Hepatocyte (in vitro differentiated cells): Measurements from ENCODE around the gene PRC1. TPM values are rescaled to one million over a fixed set of nuclear protein-coding genes. Genes with fewer than 3 reads are reported as not detected.

Experiments used
- DNase-seq: peaks from one replicate; pipeline ENCODE4 v3.0.0-alpha.2; 2016; ENCODE audit warnings: low spot score
- H2AFZ ChIP-seq: fragments of 200-600 bp; sonication (generic); 2 replicates; pipeline ENCODE4 v1.6.0; 2016; ENCODE audit warnings: antibody characterized with exemption, mild to moderate bottlenecking
- H3K27ac ChIP-seq: fragments of 200-600 bp; sonication (generic); 2 replicates; pipeline ENCODE4 v1.5.1; 2016; ENCODE audit warnings: mild to moderate bottlenecking
- H3K27me3 ChIP-seq: fragments of 200-600 bp; sonication (generic); 2 replicates; pipeline ENCODE4 v1.6.1; 2016
- H3K36me3 ChIP-seq: fragments of 200-600 bp; sonication (generic); replicated peaks from 2 replicates; pipeline ENCODE4 v1.5.1; 2016; ENCODE audit warnings: low read depth; ENCODE audit not compliant: insufficient read depth
- H3K4me1 ChIP-seq: fragments of 200-600 bp; sonication (generic); 2 replicates; pipeline ENCODE4 v1.5.1; 2016; ENCODE audit warnings: mild to moderate bottlenecking, moderate library complexity; ENCODE audit not compliant: insufficient read depth
- H3K4me2 ChIP-seq: fragments of 200-600 bp; sonication (generic); 2 replicates; pipeline ENCODE4 v1.6.0; 2016
- H3K4me3 ChIP-seq: fragments of 200-600 bp; sonication (generic); 2 replicates; pipeline ENCODE4 v1.5.1; 2016; ENCODE audit warnings: mild to moderate bottlenecking
- H3K79me2 ChIP-seq: fragments of 200-600 bp; sonication (generic); 2 replicates; pipeline ENCODE4 v1.6.0; 2017; ENCODE audit warnings: mild to moderate bottlenecking
- H3K9me2 ChIP-seq: fragments of 200-600 bp; sonication (generic); replicated peaks from 2 replicates; pipeline ENCODE4 v1.6.0; 2017; ENCODE audit warnings: mild to moderate bottlenecking; ENCODE audit not compliant: insufficient read depth
- H3K9me3 ChIP-seq: fragments of 200-600 bp; sonication (generic); 2 replicates; pipeline ENCODE4 v1.5.1; 2016; ENCODE audit warnings: low read depth, mild to moderate bottlenecking
- H4K20me1 ChIP-seq: fragments of 200-600 bp; sonication (generic); 2 replicates; pipeline ENCODE4 v1.6.0; 2016; ENCODE audit warnings: mild to moderate bottlenecking; ENCODE audit not compliant: insufficient read depth, poor library complexity, severe bottlenecking
- EZH2 ChIP-seq: fragments of 200-600 bp; sonication (generic); IDR thresholded peaks from 2 replicates; pipeline ENCODE4 v1.6.1; 2016; ENCODE audit warnings: antibody characterized with exemption, mild to moderate bottlenecking, borderline replicate concordance
- EZH2phosphoT487 ChIP-seq: fragments of 200-600 bp; sonication (generic); IDR thresholded peaks from one replicate; pipeline ENCODE4 v1.6.1; 2018; ENCODE audit warnings: antibody characterized with exemption, mild to moderate bottlenecking, low read depth, moderate library complexity; ENCODE audit not compliant: unreplicated experiment, severe bottlenecking
- WGBS: methylation state at CpG from one replicate; pipeline ENCODE4 v1.1.6; 2016; ENCODE audit warnings: low lambda C conversion rate; ENCODE audit errors: missing lambda C conversion rate; 5-methylcytosine and 5-hydroxymethylcytosine counted together
- polyA plus RNA-seq: library from polyadenylated mRNA; unstranded; fragments of >200 nt; fragmentation: Nextera tagmentation; extraction: Ambion mirVana; gene quantifications from 2 replicates; pipeline ENCODE4 v1.2.1, GENCODE V29; 2016
- total RNA-seq: library from RNA; depleted of rRNA; stranded (reverse); fragments of >200 nt; gene quantifications from 2 replicates; pipeline ENCODE4 v1.2.3, GENCODE V29; 2014
- TF ChIP-seq, protein P1 (sequence below): fragments of 200-600 bp; sonication (generic); IDR thresholded peaks from 2 replicates; pipeline ENCODE4 v1.5.1; 2016; ENCODE audit warnings: antibody characterized with exemption, mild to moderate bottlenecking; ENCODE audit not compliant: poor library complexity

The PRC1 gene
- total and polyA plus RNA-seq, 2 experiments from 2014 or later: 21.5 to 35.8 TPM

DNA sequence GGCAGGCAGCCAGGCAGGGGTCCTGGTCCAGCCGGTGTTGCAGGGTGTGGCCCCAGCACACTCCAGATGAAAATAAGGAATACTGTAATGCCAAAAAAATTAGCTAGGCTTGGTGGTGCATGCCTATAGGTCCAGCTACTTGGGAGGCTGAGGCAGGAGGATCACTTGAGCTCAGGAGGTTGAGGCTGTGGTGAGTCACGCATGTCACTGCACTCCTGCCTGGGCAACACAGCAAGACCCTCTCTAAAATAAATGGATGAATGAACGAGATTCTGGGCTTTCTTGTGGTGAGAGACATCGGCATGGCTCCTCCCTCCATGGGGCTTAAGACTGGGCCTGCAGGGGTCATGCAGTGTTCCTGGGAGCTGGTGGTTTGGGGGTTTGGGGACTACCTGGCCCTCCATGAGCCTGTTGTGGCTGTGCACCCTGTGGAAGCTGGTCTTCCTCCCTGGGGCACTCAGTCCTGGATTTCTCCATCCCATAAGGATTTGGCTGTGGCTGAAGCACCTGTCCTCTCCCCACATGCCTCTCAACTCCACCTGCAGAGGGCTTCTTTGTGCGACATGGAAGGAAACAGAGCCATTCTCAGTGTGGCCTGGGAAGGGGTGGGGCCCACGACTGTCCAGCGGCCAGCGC lies 47.3 kb downstream of the PRC1 start:
- H3K27ac ChIP-seq: no peak overlapping the region

DNA sequence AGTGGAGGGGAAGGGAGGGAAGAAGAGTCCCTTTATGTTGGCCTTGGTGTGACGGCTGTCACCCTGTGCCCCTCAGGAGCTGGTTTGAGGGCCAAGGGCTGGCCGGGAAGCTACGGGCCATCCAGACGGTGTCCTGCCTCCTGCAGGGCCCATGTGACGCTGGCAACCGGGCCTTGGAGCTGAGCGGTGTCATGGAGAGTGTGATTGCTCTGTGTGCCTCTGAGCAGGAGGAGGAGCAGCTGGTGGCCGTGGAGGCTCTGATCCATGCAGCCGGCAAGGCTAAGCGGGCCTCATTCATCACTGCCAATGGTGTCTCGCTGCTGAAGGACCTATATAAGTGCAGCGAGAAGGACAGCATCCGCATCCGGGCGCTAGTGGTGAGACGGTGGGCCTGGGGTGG lies 47.8 kb downstream of the PRC1 start:
- 96% methylated on average over 16 of the region's 16 CpGs for WGBS
- Histone ChIP-seq H3K27me3 (no peaks in the 10 kb centered on the region), H3K4me2 (no peak overlapping the region), H3K79me2 (no peaks in the 10 kb centered on the region), H2AFZ (no peak overlapping the region), H3K27ac (no peak overlapping the region), H3K4me1 (no peaks in the 10 kb centered on the region), H4K20me1 (no peaks in the 10 kb centered on the region), H3K36me3 (no peaks in the 10 kb centered on the region), H3K4me3 (no peak overlapping the region), H3K9me2 (no peaks in the 10 kb centered on the region), H3K9me3 (no peaks in the 10 kb centered on the region)
- TF ChIP-seq, protein P1, sequence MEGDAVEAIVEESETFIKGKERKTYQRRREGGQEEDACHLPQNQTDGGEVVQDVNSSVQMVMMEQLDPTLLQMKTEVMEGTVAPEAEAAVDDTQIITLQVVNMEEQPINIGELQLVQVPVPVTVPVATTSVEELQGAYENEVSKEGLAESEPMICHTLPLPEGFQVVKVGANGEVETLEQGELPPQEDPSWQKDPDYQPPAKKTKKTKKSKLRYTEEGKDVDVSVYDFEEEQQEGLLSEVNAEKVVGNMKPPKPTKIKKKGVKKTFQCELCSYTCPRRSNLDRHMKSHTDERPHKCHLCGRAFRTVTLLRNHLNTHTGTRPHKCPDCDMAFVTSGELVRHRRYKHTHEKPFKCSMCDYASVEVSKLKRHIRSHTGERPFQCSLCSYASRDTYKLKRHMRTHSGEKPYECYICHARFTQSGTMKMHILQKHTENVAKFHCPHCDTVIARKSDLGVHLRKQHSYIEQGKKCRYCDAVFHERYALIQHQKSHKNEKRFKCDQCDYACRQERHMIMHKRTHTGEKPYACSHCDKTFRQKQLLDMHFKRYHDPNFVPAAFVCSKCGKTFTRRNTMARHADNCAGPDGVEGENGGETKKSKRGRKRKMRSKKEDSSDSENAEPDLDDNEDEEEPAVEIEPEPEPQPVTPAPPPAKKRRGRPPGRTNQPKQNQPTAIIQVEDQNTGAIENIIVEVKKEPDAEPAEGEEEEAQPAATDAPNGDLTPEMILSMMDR: no peak
- TF ChIP-seq EZH2: no peak
- no peak for TF ChIP-seq EZH2phosphoT487
- no peak for DNase-seq

More for the DNA sequence above, 47.3 kb downstream of the PRC1 start:
- no peaks in the 10 kb centered on the region for H3K79me2 ChIP-seq
- H3K4me1 ChIP-seq: no peaks in the 10 kb centered on the region
- no peaks in the 10 kb centered on the region for H3K9me3 ChIP-seq
- no peaks in the 10 kb centered on the region for H3K27me3 ChIP-seq
- DNase-seq: no peak
- no peaks in the 10 kb centered on the region for H3K36me3 ChIP-seq
- no peaks in the 10 kb centered on the region for H4K20me1 ChIP-seq
- no peak overlapping the region for H3K4me3 ChIP-seq
- TF ChIP-seq EZH2 (no peak), EZH2phosphoT487 (no peak)
- TF ChIP-seq, protein P1: no peak
- 85% methylated on average over 8 of the region's 8 CpGs for WGBS
- H2AFZ ChIP-seq: no peak overlapping the region
- no peaks in the 10 kb centered on the region for H3K9me2 ChIP-seq
- no peak overlapping the region for H3K4me2 ChIP-seq

DNA sequence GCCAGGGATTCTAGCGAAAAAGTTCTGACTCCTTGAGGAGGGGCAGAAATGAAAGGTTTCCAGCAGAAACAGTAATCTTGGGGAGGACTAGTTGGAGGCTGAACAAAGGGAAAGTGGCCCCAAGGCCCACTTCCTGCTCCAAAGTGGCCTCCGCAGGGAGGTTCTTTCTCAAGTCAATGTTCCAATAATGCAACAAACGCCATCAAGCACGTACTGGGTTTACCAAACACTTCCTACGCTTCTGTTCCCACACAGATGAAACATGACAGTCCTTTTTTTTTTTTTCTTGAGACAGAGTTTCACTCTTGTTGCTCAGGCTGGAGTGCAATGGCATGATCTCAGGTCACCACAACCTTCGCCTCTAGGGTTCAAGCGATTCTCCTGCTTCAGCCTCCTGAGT lies 49.2 kb downstream of the PRC1 start:
- TF ChIP-seq EZH2: no peak
- TF ChIP-seq, protein P1: no peak
- TF ChIP-seq EZH2phosphoT487: no peak
- H3K36me3 ChIP-seq: no peaks in the 10 kb centered on the region

More for the DNA sequence above, 49.2 kb downstream of the PRC1 start:
- no peaks in the 10 kb centered on the region for H3K4me1 ChIP-seq
- H3K4me3 ChIP-seq: no peak overlapping the region
- H3K27me3 ChIP-seq: no peaks in the 10 kb centered on the region
- H4K20me1 ChIP-seq: no peaks in the 10 kb centered on the region
- H3K9me2 ChIP-seq: no peaks in the 10 kb centered on the region
- no peak overlapping the region for H3K4me2 ChIP-seq
- H3K27ac ChIP-seq: no peak overlapping the region
- H3K79me2 ChIP-seq: no peaks in the 10 kb centered on the region
- H2AFZ ChIP-seq: no peak overlapping the region
- H3K9me3 ChIP-seq: no peaks in the 10 kb centered on the region
- WGBS: 92% methylated on average over 7 of the region's 7 CpGs
- DNase-seq: no peak
